Lower lobe of right lung (tissue), 2 donors: ENCODE data around the gene FTSJ1. TPM values are rescaled to one million over a fixed set of nuclear protein-coding genes. Genes with fewer than 3 reads are reported as not detected.
A peak's percentile ranks its signal among the peaks of the same experiment; 100 is the strongest.

Experiments
- ATAC-seq, 2 donors: fragments of 200-7000 bp; cut with Tn5 transposase; one replicate each; pipeline ENCODE4 v1.9.1; 2020 to 2022; ENCODE audit warnings: mild to moderate bottlenecking in 2 of 2, moderate library complexity in 2 of 2
- DNase-seq: peaks from one replicate; pipeline ENCODE4 v3.0.0-alpha.2; 2020
- H3K27ac ChIP-seq: fragments of 200-600 bp; one replicate; pipeline ENCODE4 v1.8.0; 2022
- H3K27me3 ChIP-seq: fragments of 200-600 bp; one replicate; pipeline ENCODE4 v1.8.0; 2022; ENCODE audit warnings: low read depth
- H3K36me3 ChIP-seq: fragments of 200-600 bp; one replicate; pipeline ENCODE4 v1.8.0; 2022; ENCODE audit warnings: mild to moderate bottlenecking
- H3K4me1 ChIP-seq: fragments of 200-600 bp; one replicate; pipeline ENCODE4 v1.8.0; 2022
- H3K4me3 ChIP-seq: fragments of 200-600 bp; one replicate; pipeline ENCODE4 v1.8.0; 2022; ENCODE audit warnings: mild to moderate bottlenecking
- H3K9me3 ChIP-seq: fragments of 200-600 bp; one replicate; pipeline ENCODE4 v1.8.0; 2022
- intact Hi-C: fragments of 100-400 bp; cut with DNase I; formaldehyde crosslinking; loops from one replicate; pipeline ENCODE4 v1.11.0; 2022
- total RNA-seq: library from RNA; stranded (reverse); fragmentation: NEBNext Ultra II Directional; extraction: Animal tissue kit (Norgen Biotek cat#: 25700); gene quantifications from one replicate; pipeline ENCODE4 v1.2.1, GENCODE V29; 2021
- TF ChIP-seq, protein P1 (sequence below): fragments of 200-600 bp; IDR thresholded peaks from one replicate; pipeline ENCODE4 v1.8.0; 2022; ENCODE audit warnings: antibody characterized with exemption, mild to moderate bottlenecking
- donor health status: DM: no; HTN: yes; CAD: no; lungs with severe emphysema.

The FTSJ1 gene
- total RNA-seq, 1 donor from 2014 or later = 30.2 TPM

DNA sequence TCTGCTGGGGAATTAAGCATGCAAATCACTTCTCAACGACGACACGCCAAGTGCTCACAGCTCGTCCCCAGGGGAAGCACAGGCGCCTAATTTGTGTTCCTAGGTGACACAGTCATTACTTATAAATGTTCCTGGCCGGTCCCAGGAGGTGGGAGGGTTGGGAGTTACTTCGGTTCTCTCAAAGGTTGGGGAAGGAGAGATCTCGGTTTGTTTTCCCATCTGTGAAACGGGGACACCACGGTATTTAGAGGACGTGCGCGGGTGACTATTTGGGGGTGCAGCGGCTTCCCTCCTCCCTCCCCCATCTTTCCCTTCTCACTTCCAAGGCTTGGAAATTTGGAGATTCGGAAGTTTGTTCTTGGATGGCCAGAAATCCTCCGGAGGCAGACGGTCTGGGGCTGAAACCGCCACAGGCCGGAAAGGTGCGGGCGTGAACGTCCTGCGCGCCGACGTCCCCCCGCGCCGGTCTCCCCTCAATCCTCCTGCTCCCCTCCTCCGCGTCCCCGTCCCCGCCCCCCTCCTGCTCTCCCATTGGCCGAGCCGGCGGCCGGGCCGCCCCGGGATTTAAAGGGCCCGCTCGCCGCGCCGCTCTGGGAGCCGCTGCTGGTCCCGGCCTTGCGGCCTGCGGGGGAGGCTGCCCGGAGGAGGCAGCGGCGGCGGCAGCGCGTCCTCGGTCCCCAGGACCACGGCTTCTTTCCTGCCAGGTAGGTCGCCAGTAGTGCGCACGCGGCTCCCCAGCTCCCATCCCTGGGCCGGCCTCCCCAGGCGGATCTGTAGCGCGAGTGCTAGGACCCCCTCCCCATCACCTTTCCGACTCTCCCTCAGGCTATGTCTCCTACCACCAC is 32.6 kb downstream of the FTSJ1 start, which contains the start of gene PORCN:
PORCN (plus strand) TSS at position 593 of the 845 bp plus-strand sequence. CDS start 829 bp downstream, outside the sequence.
- no peaks in the 10 kb centered on the region for H3K27me3 ChIP-seq
- peak within 1 kb of the TSS; percentile 64 for H3K27ac ChIP-seq
- ATAC-seq = peak; percentile 97
- intact Hi-C loops = no loop called here
- H3K4me1 ChIP-seq = no peaks in the 10 kb centered on the region
- H3K9me3 ChIP-seq = no peaks in the 10 kb centered on the region
- DNase-seq = peak; percentile 88
- H3K36me3 ChIP-seq = peaks cover 5% of the 10 kb centered on the region
- peak within 1 kb of the TSS; percentile 66 for H3K4me3 ChIP-seq
- TF ChIP-seq, protein P1, sequence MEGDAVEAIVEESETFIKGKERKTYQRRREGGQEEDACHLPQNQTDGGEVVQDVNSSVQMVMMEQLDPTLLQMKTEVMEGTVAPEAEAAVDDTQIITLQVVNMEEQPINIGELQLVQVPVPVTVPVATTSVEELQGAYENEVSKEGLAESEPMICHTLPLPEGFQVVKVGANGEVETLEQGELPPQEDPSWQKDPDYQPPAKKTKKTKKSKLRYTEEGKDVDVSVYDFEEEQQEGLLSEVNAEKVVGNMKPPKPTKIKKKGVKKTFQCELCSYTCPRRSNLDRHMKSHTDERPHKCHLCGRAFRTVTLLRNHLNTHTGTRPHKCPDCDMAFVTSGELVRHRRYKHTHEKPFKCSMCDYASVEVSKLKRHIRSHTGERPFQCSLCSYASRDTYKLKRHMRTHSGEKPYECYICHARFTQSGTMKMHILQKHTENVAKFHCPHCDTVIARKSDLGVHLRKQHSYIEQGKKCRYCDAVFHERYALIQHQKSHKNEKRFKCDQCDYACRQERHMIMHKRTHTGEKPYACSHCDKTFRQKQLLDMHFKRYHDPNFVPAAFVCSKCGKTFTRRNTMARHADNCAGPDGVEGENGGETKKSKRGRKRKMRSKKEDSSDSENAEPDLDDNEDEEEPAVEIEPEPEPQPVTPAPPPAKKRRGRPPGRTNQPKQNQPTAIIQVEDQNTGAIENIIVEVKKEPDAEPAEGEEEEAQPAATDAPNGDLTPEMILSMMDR = no peak

DNA sequence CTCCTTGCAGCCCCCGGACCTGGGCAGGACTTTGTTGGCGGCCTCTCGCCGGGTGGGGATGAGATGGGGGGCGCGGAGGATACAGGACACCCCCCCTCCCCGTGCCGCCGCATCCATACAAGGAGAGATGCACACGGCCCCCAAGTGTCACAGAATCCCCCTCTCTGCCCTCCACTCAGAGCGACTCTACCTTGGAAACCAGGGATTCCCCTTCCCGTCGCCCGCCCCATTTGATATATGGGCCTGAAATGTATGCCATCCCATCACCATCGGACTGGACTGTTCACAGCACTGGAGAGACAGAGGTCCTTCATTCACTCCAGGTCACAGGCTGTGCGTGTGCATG is 33.2 kb downstream of the FTSJ1 start:
- no peaks in the 10 kb centered on the region for H3K4me1 ChIP-seq
- peaks cover 5% of the 10 kb centered on the region for H3K36me3 ChIP-seq
- TF ChIP-seq, protein P1 = no peak
- peak overlapping the region; percentile 64 for H3K27ac ChIP-seq
- peak overlapping the region; percentile 66 for H3K4me3 ChIP-seq
- DNase-seq = no peak
- H3K27me3 ChIP-seq = no peaks in the 10 kb centered on the region
- intact Hi-C loops = no loop called here
- peak; percentile 3 to 7 for ATAC-seq
- H3K9me3 ChIP-seq = no peaks in the 10 kb centered on the region

DNA sequence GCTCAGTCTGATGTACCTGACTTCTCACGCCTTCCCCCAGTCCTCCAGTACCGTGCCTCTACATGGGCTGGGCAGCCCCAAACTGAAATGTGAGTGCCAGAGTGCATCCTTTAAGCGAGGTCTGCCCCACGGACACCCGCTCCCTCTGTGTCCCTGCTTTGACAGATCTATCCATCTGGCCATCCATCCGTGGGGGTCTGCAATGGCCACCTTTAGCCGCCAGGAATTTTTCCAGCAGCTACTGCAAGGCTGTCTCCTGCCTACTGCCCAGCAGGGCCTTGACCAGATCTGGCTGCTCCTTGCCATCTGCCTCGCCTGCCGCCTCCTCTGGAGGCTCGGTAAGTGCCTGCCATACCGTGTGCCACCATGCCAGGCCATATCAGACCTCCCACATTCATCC is 33.6 kb downstream of the FTSJ1 start:
- Histone ChIP-seq H3K9me3 (no peaks in the 10 kb centered on the region), H3K27me3 (no peaks in the 10 kb centered on the region), H3K4me3 (peak overlapping the region; percentile 66), H3K27ac (no peak overlapping the region), H3K4me1 (no peaks in the 10 kb centered on the region), H3K36me3 (peaks cover 5% of the 10 kb centered on the region)
- TF ChIP-seq, protein P1 = no peak
- no peak for DNase-seq
- intact Hi-C loops = no loop called here
- no peak for ATAC-seq

DNA sequence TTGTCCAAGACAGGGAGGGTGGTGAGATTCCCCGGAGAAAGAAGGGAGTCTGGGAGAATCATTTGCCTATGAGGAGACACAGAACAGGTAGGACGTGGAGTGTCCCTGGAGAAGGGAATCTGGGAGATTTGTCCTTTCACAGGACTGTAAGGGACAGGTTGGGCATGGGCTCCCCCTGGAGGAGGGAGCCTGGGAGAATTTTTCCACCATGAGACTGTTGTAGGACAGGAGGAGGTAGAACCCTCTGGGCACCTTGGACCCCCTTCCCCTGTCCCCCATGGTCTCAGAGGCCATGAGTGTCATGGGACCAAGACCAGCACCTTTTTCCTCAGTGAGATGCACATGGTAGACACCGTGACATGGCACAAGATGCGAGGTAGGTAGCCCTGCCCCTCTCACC is 35.6 kb downstream of the FTSJ1 start:
- H3K4me1 ChIP-seq = no peaks in the 10 kb centered on the region
- H3K36me3 ChIP-seq = peaks cover 5% of the 10 kb centered on the region
- H3K9me3 ChIP-seq = no peaks in the 10 kb centered on the region
- TF ChIP-seq, protein P1 = no peak
- H3K4me3 ChIP-seq = no peak overlapping the region
- no peak for DNase-seq
- no peak for ATAC-seq
- H3K27me3 ChIP-seq = no peaks in the 10 kb centered on the region
- intact Hi-C loops = no loop called here
- no peak overlapping the region for H3K27ac ChIP-seq

DNA sequence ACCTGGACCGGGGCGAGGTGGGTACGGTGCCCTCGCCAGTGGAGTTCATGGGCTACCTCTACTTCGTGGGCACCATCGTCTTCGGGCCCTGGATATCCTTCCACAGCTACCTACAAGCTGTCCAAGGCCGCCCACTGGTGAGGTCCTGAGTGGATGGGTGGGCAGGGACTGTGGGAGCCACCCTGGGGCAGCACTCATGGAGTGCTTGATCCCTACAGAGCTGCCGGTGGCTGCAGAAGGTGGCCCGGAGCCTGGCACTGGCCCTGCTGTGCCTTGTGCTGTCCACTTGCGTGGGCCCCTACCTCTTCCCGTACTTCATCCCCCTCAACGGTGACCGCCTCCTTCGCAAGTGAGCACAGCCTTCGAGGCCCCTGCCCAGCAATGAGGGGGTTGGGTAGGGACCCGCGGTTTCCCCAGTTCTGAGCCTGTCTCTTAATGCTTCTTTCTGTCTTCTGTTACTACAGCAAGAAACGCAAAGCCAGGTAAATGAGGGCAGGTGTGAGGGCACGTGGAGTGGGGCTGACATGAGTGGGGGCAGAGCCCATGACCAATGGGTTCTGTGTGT is 36.5 kb downstream of the FTSJ1 start:
- no peaks in the 10 kb centered on the region for H3K9me3 ChIP-seq
- ATAC-seq (no peak), DNase-seq (no peak)
- no peak overlapping the region for H3K4me3 ChIP-seq
- H3K27ac ChIP-seq = no peak overlapping the region
- intact Hi-C loops = no loop called here
- H3K36me3 ChIP-seq = peaks cover 5% of the 10 kb centered on the region
- no peaks in the 10 kb centered on the region for H3K27me3 ChIP-seq
- H3K4me1 ChIP-seq = no peaks in the 10 kb centered on the region
- TF ChIP-seq, protein P1 = no peak
